Left cardiac atrium (tissue), 4 donors: ENCODE measurements around the gene RALB. TPM values are rescaled to one million over a fixed set of nuclear protein-coding genes. Genes with fewer than 3 reads are reported as not detected.
"Not testable (repeated sequence)": the region's sequence is repeated elsewhere in the genome, so short reads cannot be mapped to it uniquely, and the experiment has no call there.

Experiments
- ATAC-seq, 2 donors: fragments of 200-7000 bp; cut with Tn5 transposase; one replicate each; pipeline ENCODE4 v1.9.1; 2020; ENCODE audit warnings: mild to moderate bottlenecking in 2 of 2, moderate library complexity in 2 of 2
- DNase-seq: peaks from one replicate; pipeline ENCODE4 v3.0.0-alpha.2; 2020
- intact Hi-C, 2 donors: fragments of 100-400 bp; cut with DNase I; formaldehyde crosslinking; loops; one replicate each; pipeline versions ENCODE4 v1.14.1 to v1.15.1; 2022 to 2023
- total RNA-seq, 2 donors: library from RNA; stranded (reverse); fragmentation: NEBNext Ultra II Directional; extraction: Animal tissue kit (Norgen Biotek cat#: 25700); gene quantifications; one replicate each; pipeline ENCODE4 v1.2.1, GENCODE V29; 2021
- donor health status: DM: no; HTN: yes; CAD: no.
- donor health status: DM: no; HTN: yes; CAD: no; lungs with severe emphysema.
- donor health status: DM: yes; HTN: yes; CAD: no.
- donor health status: Dilated cardiomyopathy.

Gene RALB
- total RNA-seq, 2 donors from 2014 or later: 52.5 to 54.7 TPM

DNA sequence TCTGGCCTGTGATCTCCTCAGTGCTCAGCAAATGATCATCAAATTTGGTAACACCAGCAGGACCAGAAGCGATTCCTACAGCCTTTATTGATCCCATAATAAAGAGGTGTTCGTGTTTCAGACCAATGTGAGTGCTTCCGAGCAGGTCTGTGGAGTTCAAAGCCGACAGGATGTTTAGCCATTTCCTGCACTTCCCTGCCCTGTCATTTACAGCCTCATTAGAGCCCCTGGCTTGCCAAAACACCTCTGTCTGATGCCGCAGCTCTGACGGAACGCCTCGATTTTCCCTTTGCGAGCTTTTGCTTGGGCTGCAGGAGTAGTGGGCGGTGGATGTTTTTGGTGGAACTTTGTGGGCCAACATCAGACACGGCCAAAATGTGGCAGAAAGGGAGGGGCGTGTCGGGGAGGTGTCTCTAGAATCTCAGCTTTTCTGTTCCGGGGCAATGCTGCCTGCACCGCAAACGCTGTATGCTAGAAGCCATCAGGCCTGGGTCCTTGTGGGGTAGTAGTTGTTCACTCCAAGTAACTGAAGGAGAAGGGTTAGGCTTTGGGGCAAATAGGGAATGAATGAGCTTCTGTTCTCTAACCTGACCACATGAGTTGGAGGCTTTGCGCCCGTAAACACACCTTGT is 67.2 kb downstream of the RALB start:
- intact Hi-C loops: no loop called here
- DNase-seq (no peak), ATAC-seq (no peak)

DNA sequence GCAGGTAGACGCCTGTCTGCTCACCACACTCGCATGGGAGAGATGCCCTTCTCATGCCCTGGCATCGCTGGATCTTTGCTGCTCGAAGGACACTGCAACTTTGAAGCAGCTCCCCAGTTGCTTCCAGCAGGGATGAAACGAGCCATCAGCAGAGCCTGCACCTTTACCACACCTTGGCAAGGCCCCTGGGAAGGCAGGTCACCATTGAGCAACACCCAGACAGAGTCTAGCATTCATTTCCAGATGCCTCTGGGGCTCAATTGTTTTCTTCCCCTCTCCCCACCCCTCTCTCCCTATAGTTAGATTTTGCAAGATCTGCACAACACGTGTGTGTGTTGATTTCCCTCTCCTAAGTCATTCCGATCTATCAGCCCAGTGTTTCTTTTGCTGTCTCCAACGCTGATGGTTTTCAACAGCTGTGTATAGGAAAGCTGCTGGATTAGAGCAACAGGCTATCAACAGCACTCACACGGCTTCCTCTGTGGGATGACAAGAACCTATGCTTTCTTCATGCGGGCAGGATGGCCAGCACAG is 67.7 kb downstream of the RALB start:
- DNase-seq: no peak
- no peak for ATAC-seq
- intact Hi-C loops: no loop called here

DNA sequence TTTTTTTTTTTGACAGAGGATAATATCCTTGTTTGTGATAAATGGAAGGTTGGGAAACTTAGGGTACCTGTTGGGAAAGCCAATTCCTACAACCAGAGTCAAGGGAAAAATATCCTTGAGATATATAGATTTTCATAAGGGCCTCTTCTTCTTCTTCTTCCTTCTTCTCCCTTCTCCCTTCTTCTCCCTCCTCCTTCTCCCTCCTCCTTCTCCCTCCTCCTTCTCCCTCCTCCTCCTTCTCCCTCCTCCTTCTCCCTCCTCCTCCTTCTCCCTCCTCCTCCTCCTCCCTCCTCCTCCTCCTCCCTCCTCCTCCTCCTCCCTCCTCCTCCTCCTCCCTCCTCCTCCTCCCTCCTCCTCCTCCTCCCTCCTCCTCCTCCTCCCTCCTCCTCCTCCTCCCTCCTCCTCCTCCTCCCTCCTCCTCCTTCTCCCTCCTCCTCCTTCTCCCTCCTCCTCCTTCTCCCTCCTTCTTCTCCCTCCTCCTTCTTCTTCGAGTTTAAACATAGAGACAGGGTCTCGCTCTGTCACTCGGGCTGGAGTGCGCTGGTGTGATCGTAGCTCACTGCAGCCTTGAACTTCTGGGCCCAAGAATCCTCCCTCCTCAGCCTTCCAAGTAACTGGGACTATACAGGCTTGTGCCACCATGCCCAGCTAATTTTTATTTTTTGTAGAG is 68.4 kb downstream of the RALB start:
- ATAC-seq, DNase-seq, intact Hi-C loops: not testable (repeated sequence)

DNA sequence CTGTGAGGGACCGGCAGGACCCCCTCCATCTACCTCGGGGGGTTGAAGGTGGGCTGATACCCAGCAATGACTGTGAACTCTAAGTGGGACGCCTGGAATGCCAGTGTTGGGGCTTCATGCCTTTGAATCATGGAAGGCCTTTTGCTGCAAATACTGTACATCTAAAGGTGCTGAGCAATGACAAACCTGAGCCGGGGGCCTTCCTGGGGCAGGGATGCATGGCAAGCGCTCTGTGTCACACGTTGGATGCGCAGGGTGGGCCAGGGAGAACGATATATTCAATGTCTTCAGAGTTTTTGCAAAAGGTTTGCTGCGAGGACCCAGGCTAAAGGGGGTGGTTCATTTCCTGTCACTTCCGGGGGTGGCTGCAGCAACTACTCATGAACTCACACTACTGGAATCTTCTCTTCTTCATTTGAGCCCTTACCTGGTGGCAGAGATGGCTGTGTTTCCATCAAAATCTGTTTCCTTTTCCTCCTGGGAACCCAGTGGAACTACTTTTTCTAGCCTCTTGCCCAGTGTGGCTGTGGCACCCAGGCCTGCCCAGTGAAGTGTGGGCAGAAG is 69.2 kb downstream of the RALB start:
- ATAC-seq (no peak), DNase-seq (no peak)
- intact Hi-C loops: no loop called here

DNA sequence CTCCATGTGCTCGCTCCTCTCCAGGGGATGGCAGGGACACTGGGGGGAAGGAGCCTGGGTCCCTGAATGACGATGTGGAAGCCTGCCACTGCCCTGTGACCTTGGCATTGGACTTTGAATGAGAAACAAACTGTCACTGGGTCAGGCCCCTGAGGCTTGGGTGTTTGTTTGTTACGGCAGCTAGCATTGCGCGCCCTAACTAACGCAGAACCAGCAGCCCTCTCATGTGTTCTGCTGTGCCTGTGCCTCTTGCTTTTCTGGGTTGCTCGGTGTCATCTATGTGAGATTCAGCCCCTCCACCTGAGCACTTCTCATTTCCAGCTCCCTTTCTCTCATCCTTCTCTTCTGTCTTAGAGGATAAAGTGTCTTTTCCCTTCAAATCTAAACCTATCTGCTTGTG is 69.7 kb downstream of the RALB start:
- ATAC-seq (no peak), DNase-seq (no peak)
- intact Hi-C loops: no loop called here

DNA sequence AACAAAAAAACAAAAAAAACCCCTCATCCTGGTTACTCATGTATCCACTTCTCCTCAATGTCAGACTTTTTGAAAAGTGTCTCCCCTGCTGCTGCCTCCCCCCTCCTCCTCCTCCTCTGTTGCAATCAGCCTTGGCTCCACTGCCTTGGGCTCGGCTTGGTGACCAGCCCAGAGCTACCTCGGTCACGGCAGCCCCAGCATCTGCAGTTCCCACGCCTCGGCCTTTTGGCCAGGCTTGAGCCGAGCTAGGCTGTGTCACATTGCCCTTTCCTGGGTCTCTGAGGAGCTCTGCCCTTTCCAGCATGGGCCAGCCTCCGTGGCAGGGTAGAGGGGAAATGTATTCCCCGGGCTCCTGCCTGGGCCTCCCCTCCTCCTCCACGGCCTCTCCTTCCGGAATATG is 70.6 kb downstream of the RALB start:
- intact Hi-C loops: no loop called here
- DNase-seq (peak; percentile 77), ATAC-seq (peak; percentile 82 to 90)

DNA sequence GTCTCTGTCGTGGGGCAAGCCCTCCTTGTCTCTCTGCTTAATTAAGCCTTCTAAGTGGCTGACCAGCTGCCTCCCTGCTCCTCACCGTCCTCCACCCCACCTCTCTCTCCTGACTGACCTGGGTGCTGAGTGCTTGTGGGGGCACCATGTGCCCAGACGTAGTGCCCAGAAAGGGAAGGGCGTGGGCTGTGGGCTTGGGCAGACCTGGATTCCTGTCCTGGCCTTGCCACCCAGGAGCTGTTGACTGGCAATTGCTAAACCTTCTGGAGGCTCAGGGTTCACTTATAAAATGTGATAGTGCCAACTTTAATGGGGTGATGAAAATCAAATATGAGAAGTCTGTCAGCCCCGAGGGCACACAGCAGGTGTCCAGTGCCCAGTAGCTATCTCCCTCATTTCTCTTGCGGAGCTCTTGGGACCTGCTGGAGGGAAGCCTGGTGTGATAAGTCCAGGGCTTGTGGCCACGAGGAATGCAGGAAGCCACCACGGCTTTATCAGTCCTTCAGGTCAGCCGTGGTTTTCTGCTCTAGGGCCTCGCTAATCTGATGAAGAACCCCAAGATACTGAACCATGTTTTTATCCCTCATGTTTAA is 71.3 kb downstream of the RALB start:
- DNase-seq (no peak), ATAC-seq (peak in 1 of 2 donors; percentile 5)
- intact Hi-C loops: no loop called here

DNA sequence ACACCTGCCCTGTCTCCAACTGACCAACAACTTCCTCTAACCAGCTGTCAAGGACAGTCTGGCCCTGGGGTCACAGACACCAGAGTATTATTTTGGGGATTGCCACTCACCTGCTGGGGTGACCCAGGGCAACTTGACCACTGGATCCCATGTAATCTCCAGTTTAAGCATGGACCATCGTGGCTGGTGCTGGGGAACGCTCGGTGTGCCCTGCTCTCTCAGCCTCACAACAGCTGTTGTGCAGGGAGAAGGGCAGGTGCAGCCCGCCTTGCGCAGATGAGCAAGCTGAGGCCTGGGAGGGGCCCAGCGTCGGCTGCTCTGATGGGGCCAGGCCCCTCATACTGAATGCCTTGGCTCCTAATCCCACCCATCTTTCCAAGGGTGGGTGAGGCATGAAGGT is 72.3 kb downstream of the RALB start:
- DNase-seq (no peak), ATAC-seq (no peak)
- intact Hi-C loops: no loop called here

DNA sequence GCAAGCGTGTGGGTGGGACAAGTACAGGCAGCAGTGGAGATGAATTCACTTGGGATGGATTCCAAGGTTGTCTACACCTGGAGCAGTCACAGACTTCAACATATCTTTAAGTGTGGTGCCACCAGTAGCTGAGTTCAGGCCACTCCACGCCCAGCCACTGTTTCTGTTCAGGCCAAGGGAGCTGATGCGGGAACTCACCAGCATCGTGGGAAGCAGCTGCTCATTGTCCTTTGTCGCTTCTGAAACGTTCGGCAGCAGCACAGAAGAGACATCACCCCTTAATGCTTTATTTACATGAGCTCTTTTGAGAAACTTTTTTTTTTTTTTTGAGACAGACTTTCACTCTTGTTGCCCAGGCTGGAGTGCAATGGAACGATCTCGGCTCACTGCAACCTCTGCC is 73.4 kb downstream of the RALB start:
- DNase-seq (no peak), ATAC-seq (no peak)
- intact Hi-C loops: no loop called here

DNA sequence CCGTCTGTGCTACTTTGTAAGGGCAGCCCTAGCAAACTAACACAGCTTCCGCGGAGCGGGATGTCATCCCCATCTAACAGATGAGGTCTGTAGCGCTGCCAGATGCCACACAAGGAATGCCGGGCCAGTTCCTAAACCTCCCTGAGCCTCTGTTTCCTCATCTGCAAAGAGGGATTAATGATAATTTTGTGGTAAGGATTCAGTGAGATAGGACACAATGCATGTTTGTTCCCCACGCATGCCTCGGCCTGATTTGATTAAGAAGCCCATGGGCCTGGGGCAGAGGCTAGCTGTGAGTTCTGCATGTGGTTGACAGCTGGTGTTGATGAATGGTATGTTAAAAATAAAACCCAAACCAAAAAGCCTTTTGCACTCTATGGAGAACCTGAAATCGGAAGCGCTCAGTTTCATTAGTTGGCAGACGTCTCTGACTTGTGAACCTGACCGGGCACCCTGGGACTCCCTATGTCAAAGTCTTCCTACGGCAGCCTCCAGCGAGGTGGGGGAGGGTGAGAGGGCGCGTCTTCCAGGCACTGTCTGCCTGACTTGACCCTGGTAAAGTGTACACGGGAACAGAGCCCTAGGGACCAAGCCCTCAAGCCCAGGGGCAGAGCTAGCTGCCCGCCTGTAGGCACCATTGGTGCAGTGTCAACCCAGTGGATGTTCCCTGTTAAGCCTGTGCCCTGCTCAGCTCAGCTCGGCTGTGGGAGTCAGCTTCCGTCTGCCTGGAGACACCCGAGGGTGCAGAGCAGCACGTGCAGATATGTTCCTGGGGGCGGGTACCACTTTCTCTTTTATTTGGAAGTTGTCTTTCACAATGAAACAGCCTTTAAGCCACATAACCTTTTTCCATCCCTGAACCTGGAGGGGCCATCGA is 78.5 kb downstream of the RALB start:
- DNase-seq (no peak), ATAC-seq (no peak)
- intact Hi-C loops: no loop called here

DNA sequence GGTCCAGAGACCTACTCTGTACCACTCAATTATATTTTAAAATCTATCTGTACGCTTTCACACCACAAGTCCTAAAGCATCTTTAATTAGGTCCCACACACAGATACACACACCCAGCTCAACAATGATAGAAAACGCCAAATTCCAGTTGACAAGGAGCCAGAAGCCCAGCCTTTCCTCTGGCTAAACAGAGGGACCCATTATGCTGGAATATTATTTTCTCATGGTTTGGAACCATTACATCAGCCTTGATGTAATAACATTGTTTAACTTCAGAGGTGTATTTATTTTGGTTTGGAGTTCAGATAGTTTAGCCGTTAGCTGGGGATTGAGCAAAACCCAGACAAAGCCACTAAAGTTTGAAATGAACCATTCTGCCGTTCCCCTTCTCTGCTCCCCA is 79.3 kb downstream of the RALB start:
- ATAC-seq (peak in 1 of 2 donors; percentile 34), DNase-seq (no peak)
- intact Hi-C loops: no loop called here

DNA sequence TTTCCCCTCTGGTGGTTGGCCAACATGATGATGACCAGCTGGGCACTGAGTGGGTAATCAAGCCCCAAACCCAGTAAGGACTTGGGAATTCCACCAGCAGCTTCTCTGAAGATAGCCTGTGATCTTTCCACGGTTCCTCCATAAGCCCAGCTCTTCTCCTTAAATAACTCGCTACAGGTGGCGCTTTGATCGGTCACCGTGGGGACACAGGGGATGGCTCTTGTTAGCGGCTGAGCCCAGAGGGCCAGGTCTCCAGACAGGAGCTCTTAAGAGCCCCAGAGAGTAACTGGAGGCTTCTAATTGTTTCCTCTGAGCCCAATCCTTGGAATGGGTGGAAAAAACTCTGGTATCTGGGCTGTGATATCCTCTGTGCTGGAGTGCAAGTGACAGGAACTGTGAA is 79.7 kb downstream of the RALB start:
- no peak for ATAC-seq
- intact Hi-C loops: no loop called here
- DNase-seq: no peak

DNA sequence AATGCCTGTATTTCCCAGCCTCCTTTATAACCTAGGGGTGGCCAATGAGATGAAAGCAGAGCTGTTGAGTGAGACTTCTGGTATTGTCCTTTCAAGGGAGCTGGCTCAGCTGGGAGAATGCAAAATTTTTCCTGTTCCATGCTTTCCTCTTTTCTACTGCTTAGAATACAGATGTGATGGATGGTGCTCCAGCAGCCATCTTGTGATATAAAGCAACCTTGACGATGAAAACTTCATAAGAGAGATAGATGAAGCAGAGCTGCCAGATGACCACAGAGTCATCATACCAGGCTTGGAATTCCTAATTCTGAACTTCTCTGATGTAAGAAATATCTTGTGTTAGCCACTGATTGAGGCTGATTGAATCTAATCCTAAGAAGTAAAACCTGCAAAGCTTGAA is 81.4 kb downstream of the RALB start:
- intact Hi-C loops: no loop called here
- ATAC-seq (no peak), DNase-seq (no peak)

DNA sequence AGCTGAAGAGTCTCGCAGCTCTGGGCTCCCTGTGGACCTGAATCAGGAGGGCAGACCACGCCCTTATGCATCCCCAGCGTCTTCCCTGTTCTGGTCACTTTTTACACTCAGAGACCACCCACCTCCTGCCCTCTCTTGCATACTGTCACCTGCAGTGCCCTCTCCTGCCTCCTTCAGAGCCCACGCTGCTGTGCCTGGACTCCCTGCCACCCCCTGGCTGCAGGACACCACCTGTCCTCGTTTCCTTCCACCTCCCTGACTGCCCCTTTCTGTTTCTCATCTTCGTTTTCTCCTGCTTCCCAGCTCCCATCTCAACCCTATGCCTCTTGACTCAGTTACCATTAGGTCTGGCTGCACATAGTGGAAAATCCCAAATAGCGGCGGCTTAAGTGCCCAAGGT is 84.1 kb downstream of the RALB start:
- DNase-seq (no peak), ATAC-seq (no peak)
- intact Hi-C loops: no loop called here

DNA sequence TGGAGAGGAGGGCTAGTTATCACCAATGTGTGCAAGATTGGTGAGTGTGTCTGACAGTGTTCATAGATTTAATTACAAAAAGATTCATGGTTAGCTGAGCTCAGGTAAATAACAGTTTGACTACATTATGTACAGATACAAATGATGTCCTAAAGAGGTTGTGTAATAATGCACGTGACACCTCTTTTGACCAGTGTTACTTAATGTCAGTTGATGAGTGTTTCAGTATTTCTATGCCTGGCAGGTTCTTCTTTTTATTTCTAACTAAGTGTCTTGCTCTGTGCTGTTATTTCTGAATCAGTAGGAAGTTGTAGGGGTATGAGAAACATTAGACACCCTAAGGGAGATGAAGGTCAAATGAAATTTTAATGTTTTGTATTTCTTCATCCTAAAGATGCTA is 85.4 kb downstream of the RALB start:
- ATAC-seq (no peak), DNase-seq (no peak)
- intact Hi-C loops: no loop called here

DNA sequence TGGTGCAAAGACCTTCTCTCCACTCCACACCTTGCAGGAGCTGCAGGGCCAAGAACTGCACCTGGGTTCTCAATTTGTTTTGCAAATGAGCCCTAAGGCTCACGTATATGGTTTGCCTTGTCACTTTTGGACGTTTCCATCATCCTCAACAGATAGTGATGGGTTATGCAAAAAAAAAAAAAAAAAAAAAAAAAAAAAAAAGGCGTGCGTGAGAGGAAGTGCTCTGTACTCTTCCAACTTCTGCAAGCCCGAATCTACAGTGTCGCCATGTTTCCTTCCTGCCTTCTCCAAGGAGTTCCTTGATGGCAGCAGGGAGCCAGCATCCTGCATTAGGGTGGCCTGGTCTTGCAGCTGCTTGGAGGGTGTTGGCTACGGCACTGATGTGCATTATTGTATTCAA is 89.3 kb downstream of the RALB start:
- no peak for ATAC-seq
- no peak for DNase-seq
- intact Hi-C loops: loop anchor here (2.0 to 5.0 kb wide), 2 partner anchors 211 to 335 kb away; no protein-coding TSS in a partner anchor

DNA sequence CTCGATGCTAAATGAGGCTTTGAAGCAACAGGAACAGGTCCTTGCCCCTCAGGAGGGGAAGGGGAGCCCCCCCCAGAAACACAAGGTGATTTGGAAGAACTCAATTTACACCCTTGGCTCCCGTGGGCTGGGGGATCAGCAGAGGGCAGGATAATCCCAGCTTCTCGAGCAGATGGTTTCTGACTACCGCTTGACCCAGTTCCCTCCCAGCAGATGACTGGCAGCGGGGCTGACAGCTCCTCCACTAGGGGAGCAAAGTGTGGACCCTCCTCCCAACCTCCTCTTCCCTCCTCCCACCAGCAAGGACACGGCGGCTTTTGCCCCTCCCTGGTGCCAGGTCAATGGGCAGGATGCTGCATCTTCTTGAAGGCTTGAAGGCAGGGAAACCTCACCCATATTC is 89.8 kb downstream of the RALB start:
- intact Hi-C loops: loop anchor here (2.0 to 5.0 kb wide), 2 partner anchors 210 to 335 kb away; no protein-coding TSS in a partner anchor
- DNase-seq: no peak

DNA sequence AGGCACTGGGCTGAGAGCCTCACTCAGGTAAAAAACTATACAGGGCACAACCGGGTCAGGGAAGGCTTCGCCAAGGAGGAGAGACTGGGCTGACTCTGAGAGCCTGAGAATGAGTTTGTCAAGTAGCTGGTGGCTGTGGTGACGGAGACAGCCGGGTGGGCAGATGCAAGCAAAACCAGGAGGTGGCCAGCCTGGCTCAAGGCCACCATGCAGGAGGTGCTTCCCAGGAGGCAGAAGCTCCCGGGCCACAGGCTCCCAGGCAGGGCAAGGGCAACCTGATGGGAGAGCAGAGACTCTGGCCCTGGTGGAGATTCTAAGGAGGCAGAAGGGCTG is 90.4 kb downstream of the RALB start:
- intact Hi-C loops: loop anchor here (1.0 to 5.0 kb wide), 3 partner anchors 210 to 337 kb away; no protein-coding TSS in a partner anchor
- no peak for DNase-seq
- ATAC-seq: no peak

More for the DNA sequence above, 89.8 kb downstream of the RALB start:
- no peak for ATAC-seq

DNA sequence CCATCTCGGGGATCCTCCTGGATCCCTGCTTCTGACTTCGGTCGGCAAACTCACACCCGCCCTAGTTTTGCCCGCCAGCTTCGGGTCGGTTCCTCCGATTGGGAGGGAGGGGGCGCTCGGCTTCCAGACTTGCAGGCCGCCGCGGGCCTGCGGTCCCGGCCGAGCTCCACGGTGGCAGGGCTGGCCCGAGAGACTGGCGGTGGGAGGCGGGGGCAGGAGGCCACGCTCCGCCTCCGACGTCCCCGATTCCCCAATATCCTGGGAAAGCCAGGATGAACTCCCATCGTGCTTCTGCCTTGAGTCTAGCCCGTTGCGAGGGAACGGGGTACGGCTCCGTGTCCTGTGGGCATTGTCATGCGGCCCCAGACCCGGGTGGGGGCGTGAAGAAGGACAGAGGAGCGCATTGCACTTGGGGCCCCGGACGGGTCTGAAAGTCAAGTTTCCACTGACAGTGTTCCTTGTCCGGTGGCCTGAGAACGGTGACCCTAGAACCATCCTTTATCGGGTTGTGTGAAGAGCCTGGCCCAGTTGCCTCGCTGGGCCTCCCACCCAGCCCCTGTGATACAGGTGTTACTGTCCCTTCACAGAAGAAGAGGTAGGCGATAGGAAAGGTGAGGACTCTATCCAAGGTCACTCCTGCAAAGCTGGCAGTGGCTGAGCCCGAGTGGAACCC is 90.9 kb downstream of the RALB start:
- intact Hi-C loops: loop anchor here (1.0 to 5.0 kb wide), 3 partner anchors 209 to 337 kb away; no protein-coding TSS in a partner anchor

More for the DNA sequence above, 90.9 kb downstream of the RALB start:
- peak; percentile 87 to 91 for ATAC-seq
- peak; percentile 87 for DNase-seq
